Hippocampal formation (tissue), 2 donors: ENCODE results near the gene SLC25A33.
"Not testable (repeated sequence)": the region's sequence is repeated elsewhere in the genome, so short reads cannot be mapped to it uniquely, and the experiment has no call there.

Source experiments
- DNase-seq, 2 donors: peaks; one replicate each; lab custom pipeline; 2025; lab: John Stamatoyannopoulos, UW

Gene SLC25A33

GRCh38 chr1:9539829-9540550 lies 725 bp downstream of the SLC25A33 start:
- peak in 1 of 2 donors; percentile 57 for DNase-seq

DNA sequence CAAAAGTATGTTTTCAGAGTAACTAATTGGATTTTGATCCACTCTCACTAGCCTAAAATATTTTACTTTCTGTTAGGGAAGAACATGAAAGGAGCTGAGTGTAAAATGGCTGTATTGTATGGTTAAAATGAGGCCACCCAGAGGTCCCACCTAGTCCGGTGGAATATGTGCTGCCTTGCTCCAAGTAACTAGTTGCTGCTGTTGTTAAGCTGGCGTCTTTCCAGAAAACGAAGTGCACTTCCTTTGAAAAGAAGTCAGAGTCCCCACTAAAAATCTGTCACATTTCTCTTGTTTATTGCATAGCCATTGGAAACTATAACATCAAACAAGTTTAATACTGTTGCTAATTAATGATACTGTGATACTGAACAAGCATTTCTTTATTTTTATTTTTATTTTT lies 3.2 kb downstream of the SLC25A33 start:
- no peak for DNase-seq

- no peak for DNase-seq
Observed at GRCh38 chr1:9544926-9545325, 5.7 kb downstream of the SLC25A33 start.

GRCh38 chr1:9549955-9550546 lies 10.8 kb downstream of the SLC25A33 start:
- no peak for DNase-seq

DNA sequence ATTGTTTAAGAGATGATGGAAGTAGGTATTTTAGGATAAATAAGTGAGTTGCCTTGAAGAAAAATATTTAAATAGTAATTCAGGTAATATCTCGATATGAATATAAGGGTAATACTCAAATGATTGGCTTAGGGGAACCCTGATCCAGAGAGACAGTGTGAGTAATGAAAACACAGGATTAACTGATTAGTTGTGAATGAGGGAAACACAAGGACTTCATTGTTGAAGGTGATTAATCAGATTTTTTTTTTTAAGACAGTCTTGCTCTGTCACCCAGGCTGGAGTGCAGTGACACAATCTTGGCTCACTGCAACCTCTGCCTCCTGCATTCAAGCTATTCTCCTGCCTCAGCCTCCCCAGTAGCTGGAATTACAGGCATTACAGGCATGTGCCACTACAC lies 12.7 kb downstream of the SLC25A33 start:
- no peak for DNase-seq

DNA sequence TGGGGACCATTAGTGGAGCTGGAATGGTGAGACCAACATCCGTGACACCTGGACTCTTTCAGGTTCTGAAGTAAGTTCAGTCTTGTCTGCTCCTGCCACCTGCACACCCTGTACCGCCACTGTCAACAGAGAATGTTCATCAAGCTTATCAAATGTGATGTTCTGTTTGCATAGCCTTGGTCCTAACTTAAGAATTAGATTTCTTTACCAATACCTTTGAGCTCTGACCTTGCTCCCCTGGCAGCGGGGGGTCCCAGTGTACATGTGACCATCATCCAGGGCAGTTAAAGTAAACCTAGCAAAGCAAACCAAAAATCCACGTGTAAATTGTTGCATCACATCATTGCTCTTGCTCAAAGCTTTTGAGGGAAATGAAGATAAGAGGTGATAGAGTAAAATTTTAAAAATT lies 14.5 kb downstream of the SLC25A33 start:
- DNase-seq = no peak

- no peak for DNase-seq
Observed at GRCh38 chr1:9555942-9556341, 16.7 kb downstream of the SLC25A33 start.

DNA sequence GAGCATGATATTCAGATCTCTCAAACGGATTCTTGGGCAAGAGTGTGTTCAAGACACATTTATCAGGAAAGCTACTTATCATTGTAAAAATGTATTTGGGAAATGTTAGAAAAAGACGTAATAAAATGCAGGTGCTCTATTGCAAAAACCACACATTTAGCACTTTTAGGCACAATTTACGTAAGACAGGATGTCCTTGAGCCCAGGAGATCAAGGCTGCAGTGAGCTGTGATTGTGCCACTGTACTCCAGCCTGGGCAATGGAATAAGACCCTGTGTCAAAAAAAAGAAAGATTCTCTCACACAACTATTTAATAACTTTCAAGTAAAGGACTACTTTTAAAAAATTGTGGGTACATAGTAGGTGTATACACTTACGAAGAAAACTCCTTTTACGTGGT lies 18.4 kb downstream of the SLC25A33 start:
- DNase-seq = no peak

DNA sequence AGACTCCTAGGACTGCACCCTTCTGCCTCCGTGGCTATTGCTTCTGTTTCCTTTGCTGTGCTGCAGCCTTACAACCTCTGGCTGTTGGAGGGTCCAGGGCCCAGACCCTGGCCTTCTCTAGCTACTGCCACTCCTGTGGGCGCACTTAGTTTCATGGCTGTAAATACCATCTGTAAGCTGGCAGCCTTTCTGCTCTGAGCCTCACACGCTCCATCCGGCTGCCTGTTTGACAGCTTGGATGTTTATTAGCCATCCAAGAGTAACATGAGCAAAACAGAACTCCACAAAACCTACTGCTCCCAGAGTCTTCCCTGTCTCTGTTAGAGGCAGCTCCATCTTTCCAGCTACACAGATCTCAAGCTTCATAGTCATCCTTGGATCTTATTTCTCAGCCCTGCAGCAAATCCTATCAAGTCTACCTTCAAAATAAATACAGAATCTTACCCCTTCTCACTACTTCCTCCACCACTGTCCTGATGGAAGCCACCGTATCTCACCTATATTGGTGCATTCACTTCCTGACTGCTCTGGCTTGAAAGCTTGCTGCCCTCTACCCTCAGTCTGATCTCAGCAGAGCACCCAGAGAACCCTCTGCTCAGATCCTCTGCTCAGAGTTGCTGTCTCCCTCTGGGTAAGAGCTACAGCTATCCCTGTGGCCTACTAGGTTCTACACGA lies 19.1 kb downstream of the SLC25A33 start:
- no peak for DNase-seq

DNA sequence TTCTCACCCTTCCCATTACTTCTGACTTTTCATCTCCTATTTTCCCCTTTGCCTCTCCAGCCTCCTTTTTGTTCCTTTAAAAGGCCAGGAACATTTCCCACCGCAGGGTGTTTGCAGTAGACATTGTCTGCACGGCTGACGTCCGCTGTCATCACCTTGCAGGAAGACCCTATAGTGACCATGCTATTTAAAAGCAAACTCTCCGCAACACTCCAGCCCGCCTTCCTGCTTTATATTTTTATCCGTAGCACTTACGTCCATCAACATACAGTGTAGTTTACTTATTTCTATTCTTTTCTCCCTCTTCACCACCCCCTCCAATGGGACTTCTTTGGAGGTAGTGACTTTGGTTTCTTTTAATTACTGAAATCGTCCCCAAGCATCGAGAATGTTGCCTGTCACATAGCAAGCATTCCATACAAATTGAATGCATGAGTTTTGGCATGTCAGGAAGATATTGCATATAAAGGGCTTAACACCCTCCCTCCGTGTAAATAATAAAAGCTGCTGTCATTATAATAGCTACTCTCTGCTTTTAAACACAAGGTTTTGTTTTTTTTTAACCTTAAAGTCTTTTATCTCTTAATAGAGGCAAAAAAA lies 19.8 kb downstream of the SLC25A33 start:
- no peak for DNase-seq

DNA sequence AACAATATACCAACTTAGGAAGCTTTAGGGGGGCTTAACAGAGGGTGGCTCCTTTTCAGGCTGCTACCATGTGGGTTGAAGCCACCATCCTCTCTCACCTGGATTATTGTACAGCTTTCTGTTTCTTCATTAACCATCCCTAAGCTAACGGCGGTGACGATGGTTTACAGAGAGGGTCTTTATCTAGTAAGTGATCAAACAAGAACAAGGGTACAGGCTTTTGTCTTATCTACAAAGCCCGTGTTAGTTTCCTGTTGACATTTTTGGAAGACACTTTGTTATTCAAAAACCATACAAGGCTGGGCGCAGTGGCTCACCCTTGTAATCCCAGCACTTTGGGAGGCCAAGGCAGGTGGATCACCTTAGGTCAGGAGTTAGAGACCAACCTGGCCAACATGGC lies 20.4 kb downstream of the SLC25A33 start:
- no peak for DNase-seq

- not testable (repeated sequence) for DNase-seq
Observed at GRCh38 chr1:9560090-9560489, 20.8 kb downstream of the SLC25A33 start.

DNA sequence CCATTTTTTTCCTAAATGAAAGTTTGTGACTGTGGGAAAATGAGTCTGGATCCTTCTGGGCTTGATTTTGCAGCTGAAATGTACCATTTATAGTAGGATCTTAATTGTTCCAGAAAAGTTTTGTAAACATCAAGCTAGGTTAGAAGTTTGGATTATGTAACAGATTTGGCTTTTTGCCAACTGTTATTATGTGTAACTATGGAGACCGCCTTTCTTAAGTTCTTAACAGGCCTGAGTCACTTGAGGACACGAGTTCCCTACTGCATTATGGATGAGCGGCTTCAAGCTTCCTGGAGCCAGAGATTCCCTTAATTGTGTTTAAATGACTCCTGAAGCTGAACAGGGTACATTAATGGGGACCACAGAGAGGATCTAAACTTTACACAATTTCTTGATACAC lies 22.2 kb downstream of the SLC25A33 start:
- peak in 1 of 2 donors; percentile 70 for DNase-seq

DNA sequence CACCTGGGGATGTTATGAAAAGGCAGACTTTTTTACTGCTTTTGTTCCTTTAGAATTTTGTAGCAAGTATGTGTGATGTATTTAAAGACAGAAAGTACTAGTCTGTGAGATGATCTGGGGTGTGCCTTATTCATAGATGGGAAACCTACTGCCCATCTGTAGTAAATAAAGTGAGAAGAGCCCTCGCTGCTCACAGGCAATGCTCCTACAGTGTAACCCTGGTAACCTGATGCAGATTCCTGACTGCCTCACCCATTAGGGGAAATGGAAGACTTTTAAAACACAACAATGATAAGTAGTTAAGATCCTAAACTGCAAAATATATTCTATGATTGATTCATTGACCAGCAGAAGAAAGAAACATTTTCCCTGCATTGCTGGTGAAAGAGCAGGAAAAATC lies 30.0 kb downstream of the SLC25A33 start:
- no peak for DNase-seq

DNA sequence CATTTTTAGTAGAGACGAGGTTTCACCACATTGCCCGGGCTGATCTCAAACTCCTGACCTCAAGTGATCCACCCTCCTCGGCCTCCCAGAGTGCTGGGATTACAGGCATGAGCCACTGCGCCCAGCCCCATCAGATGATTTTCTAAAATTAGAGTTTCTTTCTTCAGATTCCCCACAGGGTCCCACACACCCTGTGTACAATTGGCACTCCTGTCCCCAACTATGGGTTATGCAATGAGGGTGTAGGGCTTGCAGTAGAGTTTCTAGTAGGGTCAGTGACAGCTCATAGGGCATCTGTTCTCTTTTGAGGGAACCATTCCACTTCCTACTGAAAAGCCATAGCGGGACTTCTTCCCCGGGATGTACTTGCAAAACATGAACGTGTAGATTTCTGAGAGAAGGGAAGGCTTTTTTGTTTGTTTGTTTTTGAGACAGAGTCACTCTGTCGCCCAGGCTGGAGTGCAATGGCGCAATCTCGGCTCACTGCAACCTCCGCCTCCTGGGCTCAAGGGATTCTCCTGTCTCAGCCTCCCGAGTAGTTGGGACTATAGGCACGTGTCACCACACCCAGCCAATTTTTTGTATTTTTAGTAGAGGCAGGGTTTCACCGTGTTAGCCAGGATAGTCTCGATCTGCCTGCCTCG lies 31.7 kb downstream of the SLC25A33 start:
- not testable (repeated sequence) for DNase-seq

- no peak for DNase-seq
Observed at GRCh38 chr1:9573723-9574122, 34.5 kb downstream of the SLC25A33 start.

DNA sequence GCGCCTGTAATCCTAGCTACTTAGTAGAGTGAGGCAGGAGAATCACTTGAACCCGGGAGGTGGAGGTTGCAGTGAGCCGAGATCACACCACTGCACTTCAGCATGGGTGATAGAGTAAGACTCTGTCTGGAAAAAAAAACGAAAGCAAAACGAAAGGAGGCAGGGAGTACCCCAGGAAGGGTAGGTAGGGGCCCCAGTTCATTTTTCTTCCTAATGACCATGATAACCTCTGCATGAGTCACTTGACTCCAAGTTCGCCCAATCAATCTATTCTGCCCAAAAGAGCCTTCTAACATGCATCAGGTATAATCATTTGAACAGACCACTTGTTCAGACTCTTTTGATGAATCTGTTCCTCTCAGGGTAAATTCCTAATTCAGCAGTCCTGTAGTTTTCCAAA lies 36.2 kb downstream of the SLC25A33 start:
- no peak for DNase-seq

GRCh38 chr1:9576903-9577302 lies 37.6 kb downstream of the SLC25A33 start:
- no peak for DNase-seq

- no peak for DNase-seq
Observed at GRCh38 chr1:9577423-9577822, 38.2 kb downstream of the SLC25A33 start.

- DNase-seq = no peak
Observed at GRCh38 chr1:9580942-9581341, 41.7 kb downstream of the SLC25A33 start.

- DNase-seq = no peak
Observed at GRCh38 chr1:9586147-9586766, 47.0 kb downstream of the SLC25A33 start.
